NCI-H2196 treated with DMSO at 0.1 percent for 48 hours (cell line): ENCODE data around the gene HSD11B1L.
A peak's percentile ranks its signal among the peaks of the same experiment; 100 is the strongest.
"Not testable (repeated sequence)": the region's sequence is repeated elsewhere in the genome, so short reads cannot be mapped to it uniquely, and the experiment has no call there.

Experiments
- DNase-seq: peaks from one replicate; lab custom pipeline; 2025; ENCODE audit not compliant: unreplicated experiment; lab: John Stamatoyannopoulos, UW

HSD11B1L gene

GRCh38 chr19:5719961-5720790, 39.3 kb downstream of the HSD11B1L start, which contains the start of the genes CATSPERD and LONP1:
Gene CATSPERD (plus strand): TSS chr19:5720637. CDS start chr19:5720738, 101 bp downstream.
Gene LONP1 (minus strand): TSS chr19:5720146. CDS start chr19:5720132, 14 bp downstream.
- peak; percentile 96 for DNase-seq

- no peak for DNase-seq
Measured at GRCh38 chr19:5727453-5728050, 46.7 kb downstream of the HSD11B1L start.

- not testable (repeated sequence) for DNase-seq
Measured at GRCh38 chr19:5733172-5733571, 52.3 kb downstream of the HSD11B1L start.
